ENCODE data around the gene UBE2E3. TPM values are rescaled to one million over a fixed set of nuclear protein-coding genes. Genes with fewer than 3 reads are reported as not detected.

Gene UBE2E3
- total RNA-seq, 1 experiment from 2014 or later, result 76.3 TPM

DNA sequence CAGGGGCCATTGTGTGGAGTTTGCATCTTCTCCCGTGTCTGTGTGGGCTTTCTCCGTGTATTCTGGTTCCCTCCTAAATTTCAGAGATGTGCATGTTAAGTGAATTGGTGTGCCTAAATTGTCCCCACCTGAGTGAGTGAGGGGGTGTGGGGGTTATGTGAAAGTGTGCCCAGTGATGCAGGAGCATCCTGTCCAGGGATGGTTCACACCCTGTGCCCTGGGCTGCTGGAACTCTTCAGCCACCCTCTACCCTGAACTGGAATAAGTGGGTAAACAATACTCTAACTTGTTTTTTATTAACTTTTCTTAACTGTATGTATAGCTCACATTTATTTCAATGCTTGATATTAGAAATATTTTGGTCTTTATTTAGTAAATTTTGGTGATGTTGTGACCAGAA is 56.0 kb downstream of the UBE2E3 start:
- H3K4me3 Mint-ChIP-seq, result no peak overlapping the region
- CTCF ChIA-PET, result no interaction called here
- ATAC-seq (no peak), DNase-seq (ENCODE audit: low spot score) (no peak)
- H3K36me3 Mint-ChIP-seq, result peaks cover 6% of the 10 kb centered on the region
- no peaks in the 10 kb centered on the region for H3K27me3 Mint-ChIP-seq (ENCODE audit: low read depth)
- POLR2A ChIA-PET, result no interaction called here
- H3K4me1 Mint-ChIP-seq, result peaks cover 3% of the 10 kb centered on the region
- H3K27ac Mint-ChIP-seq, result no peak overlapping the region; the same call in 1 of the 2 replicates
- TF ChIP-seq, protein P1, sequence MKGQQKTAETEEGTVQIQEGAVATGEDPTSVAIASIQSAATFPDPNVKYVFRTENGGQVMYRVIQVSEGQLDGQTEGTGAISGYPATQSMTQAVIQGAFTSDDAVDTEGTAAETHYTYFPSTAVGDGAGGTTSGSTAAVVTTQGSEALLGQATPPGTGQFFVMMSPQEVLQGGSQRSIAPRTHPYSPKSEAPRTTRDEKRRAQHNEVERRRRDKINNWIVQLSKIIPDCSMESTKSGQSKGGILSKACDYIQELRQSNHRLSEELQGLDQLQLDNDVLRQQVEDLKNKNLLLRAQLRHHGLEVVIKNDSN (CRISPR knock-in tag; IDR thresholded peaks at IDR 0.05), result no peak
- no peak for TF ChIP-seq IRF2 (CRISPR knock-in tag; IDR thresholded peaks at IDR 0.05; ENCODE audit: borderline replicate concordance, low read depth)
- TF ChIP-seq, protein P2, sequence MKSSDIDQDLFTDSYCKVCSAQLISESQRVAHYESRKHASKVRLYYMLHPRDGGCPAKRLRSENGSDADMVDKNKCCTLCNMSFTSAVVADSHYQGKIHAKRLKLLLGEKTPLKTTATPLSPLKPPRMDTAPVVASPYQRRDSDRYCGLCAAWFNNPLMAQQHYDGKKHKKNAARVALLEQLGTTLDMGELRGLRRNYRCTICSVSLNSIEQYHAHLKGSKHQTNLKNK (CRISPR knock-in tag; IDR thresholded peaks at IDR 0.05), result no peak
- no peak for TF ChIP-seq AFF4 (CRISPR knock-in tag; IDR thresholded peaks at IDR 0.05; ENCODE audit: borderline replicate concordance)
- TF ChIP-seq GTF2I (CRISPR knock-in tag; conservative IDR thresholded peaks at IDR 0.05), result no peak
- no peak for TF ChIP-seq HMGA2 (CRISPR knock-in tag; IDR thresholded peaks at IDR 0.05)
- TF ChIP-seq ZNF138 (CRISPR knock-in tag; conservative IDR thresholded peaks at IDR 0.05), result no peak
- no peak for TF ChIP-seq OVOL2 (CRISPR knock-in tag; IDR thresholded peaks at IDR 0.05; ENCODE audit: borderline replicate concordance)
- no peak for TF ChIP-seq ZNF232 (CRISPR knock-in tag; IDR thresholded peaks at IDR 0.05)
- no peak for TF ChIP-seq SP1 (CRISPR knock-in tag; conservative IDR thresholded peaks at IDR 0.05)
- no peak for TF ChIP-seq JAZF1 (CRISPR knock-in tag; IDR thresholded peaks at IDR 0.05)
- TF ChIP-seq, protein P3, sequence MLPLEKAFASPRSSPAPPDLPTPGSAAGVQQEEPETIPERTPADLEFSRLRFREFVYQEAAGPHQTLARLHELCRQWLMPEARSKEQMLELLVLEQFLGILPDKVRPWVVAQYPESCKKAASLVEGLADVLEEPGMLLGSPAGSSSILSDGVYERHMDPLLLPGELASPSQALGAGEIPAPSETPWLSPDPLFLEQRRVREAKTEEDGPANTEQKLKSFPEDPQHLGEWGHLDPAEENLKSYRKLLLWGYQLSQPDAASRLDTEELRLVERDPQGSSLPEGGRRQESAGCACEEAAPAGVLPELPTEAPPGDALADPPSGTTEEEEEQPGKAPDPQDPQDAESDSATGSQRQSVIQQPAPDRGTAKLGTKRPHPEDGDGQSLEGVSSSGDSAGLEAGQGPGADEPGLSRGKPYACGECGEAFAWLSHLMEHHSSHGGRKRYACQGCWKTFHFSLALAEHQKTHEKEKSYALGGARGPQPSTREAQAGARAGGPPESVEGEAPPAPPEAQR (CRISPR knock-in tag; IDR thresholded peaks at IDR 0.05), result no peak
- TF ChIP-seq, protein P4, sequence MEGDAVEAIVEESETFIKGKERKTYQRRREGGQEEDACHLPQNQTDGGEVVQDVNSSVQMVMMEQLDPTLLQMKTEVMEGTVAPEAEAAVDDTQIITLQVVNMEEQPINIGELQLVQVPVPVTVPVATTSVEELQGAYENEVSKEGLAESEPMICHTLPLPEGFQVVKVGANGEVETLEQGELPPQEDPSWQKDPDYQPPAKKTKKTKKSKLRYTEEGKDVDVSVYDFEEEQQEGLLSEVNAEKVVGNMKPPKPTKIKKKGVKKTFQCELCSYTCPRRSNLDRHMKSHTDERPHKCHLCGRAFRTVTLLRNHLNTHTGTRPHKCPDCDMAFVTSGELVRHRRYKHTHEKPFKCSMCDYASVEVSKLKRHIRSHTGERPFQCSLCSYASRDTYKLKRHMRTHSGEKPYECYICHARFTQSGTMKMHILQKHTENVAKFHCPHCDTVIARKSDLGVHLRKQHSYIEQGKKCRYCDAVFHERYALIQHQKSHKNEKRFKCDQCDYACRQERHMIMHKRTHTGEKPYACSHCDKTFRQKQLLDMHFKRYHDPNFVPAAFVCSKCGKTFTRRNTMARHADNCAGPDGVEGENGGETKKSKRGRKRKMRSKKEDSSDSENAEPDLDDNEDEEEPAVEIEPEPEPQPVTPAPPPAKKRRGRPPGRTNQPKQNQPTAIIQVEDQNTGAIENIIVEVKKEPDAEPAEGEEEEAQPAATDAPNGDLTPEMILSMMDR (IDR thresholded peaks at IDR 0.05), result no peak
- no peak for TF ChIP-seq ZNF263 (CRISPR knock-in tag; IDR thresholded peaks at IDR 0.05; ENCODE audit: low read depth)
- no peak for TF ChIP-seq EMX1 (CRISPR knock-in tag; IDR thresholded peaks at IDR 0.05)
- no peak for TF ChIP-seq MAX (CRISPR knock-in tag; IDR thresholded peaks at IDR 0.05)
- no peak for TF ChIP-seq ZBTB21 (CRISPR knock-in tag; IDR thresholded peaks at IDR 0.05; ENCODE audit: borderline replicate concordance)
- no peak for TF ChIP-seq NFYB (CRISPR knock-in tag; conservative IDR thresholded peaks at IDR 0.05; ENCODE audit: low read depth)
- TF ChIP-seq ZNF219 (CRISPR knock-in tag; IDR thresholded peaks at IDR 0.05; ENCODE audit: borderline replicate concordance), result no peak
- 0 out of 2 replicates have a peak, but pooled peaks cover 5% of the 10 kb centered on the region for H3K9me3 Mint-ChIP-seq
